NOMO-1 treated with DMSO at 0.1 percent for 48 hours (cell line): ENCODE results near the gene MT1M.
"Not testable (repeated sequence)": the region's sequence is repeated elsewhere in the genome, so short reads cannot be mapped to it uniquely, and the experiment has no call there.

Source experiments
- DNase-seq: peaks from one replicate; lab custom pipeline; 2025; ENCODE audit not compliant: unreplicated experiment; lab: John Stamatoyannopoulos, UW

MT1M gene

DNA sequence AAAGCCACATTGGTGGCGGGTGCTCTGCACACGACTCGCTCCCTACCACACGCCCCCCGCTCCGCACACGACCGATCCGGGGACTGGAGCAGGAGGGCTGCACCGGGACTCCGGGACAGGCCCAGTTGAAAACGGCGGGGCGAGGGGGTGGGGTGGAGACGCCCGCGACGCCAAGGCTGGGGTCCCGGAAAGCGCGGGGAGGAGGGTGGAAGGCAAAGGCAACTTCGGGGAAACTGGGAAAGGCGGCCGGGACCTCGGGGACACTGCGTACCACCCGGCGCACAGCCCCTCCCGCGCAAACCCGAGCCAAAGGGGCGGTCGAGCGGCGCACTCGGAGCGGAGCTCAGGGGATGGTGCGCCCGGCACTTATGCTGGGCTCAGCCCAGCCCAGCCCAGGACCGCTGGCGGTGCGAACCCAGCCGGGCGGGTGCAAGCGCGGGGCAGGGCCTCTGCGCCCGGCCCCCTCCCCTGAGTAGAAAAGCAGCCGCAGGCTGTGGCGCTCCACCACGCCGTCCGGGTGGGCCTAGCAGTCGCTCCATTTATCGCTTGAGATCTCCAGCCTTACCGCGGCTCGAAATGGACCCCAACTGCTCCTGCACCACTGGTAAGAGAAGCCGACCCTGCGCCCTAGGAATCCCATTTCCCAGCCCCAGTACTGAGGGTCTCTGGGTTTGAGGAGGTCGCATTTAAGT, at the start of gene MT1M:
TSS of gene MT1M (plus strand) at position 504 of the 692 bp plus-strand sequence. CDS start at position 577, 73 bp downstream.
- DNase-seq = no peak

GRCh38 chr16:56582911-56583310, 49.5 kb upstream of the MT1M start:
- not testable (repeated sequence) for DNase-seq

GRCh38 chr16:56583351-56584168, 48.9 kb upstream of the MT1M start:
- no peak for DNase-seq

DNA sequence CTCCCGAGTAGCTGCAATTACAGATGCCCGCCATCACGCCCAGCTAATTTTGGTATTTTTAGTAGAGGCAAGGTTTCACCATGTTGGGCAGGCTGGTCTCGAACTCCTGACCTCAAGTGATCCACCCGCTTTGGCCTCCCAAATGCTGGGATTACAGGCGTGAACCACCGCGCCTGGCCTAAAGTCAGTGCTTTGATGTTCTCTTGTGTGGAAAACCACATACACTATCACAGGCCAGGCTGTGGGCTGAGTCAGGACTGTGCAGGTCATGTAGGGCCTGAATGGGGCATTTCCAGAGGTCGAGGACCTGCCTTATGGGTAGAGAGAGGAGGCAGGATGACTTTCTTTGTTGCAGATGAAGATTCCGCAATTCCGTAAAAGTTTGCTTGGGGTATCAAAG, 48.2 kb upstream of the MT1M start:
- DNase-seq = no peak

- no peak for DNase-seq
Observed at GRCh38 chr16:56588781-56589140, 43.7 kb upstream of the MT1M start.

DNA sequence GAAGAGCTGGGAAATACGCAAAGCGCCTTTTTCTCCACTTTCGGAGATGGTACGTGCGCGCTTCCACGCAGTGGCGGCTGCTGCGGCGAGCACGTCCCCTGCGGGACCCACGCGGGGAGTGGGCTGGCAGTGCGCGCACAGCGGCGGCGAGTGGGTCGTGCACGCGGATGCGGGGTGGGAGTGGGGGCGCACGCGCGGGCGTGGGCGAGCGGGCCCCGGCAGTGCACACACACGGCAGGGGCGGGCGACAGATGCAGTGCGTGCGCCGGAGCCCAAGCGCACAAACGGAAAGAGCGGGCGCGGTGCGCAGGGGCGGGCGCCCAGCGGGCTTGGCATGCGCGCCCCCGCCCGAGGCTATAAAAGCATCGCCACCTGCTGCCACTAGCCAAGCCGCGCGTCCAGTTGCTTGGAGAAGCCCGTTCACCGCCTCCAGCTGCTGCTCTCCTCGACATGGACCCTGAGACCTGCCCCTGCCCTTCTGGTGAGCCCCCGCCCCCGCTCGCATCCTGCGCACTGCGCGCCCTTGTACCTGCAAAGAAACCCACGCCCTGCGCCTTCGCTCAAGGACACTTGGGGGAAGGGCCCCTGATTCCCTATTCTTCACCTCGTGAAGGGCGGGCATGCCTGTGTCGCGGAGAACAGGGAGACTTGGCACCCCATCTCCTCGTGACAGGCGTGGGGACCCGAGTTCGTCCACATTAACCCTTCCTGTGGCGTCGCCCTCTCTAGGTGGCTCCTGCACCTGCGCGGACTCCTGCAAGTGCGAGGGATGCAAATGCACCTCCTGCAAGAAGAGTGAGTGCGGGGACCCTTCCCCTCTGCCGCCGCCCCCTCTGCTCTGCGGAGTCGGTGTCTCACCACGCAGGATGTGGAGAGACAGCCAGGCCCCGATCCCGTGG, 43.1 kb upstream of the MT1M start, which contains the start of gene MT3:
TSS of gene MT3 (plus strand) at position 388 of the 899 bp plus-strand sequence. CDS start at position 451, 63 bp downstream.
- DNase-seq = no peak

- peak; percentile 81 for DNase-seq
Observed at GRCh38 chr16:56591377-56592060, 40.9 kb upstream of the MT1M start.

GRCh38 chr16:56593573-56594291, 38.7 kb upstream of the MT1M start:
- DNase-seq = no peak

DNA sequence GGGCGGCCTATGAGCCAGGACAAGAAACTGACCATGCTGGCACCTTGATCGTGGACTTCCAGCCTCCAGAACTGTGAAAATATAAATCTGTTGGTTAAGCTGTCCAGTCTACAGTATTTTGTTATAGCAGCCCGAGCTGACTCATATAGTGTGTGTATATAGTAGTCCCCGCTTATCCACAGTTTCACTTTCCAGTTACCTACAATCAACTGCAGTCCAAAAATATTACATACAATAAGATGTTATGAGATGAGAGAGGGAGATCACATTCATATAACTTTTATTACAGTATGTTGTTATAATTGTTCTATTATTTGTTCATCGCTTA, 38.2 kb upstream of the MT1M start:
- DNase-seq = no peak

DNA sequence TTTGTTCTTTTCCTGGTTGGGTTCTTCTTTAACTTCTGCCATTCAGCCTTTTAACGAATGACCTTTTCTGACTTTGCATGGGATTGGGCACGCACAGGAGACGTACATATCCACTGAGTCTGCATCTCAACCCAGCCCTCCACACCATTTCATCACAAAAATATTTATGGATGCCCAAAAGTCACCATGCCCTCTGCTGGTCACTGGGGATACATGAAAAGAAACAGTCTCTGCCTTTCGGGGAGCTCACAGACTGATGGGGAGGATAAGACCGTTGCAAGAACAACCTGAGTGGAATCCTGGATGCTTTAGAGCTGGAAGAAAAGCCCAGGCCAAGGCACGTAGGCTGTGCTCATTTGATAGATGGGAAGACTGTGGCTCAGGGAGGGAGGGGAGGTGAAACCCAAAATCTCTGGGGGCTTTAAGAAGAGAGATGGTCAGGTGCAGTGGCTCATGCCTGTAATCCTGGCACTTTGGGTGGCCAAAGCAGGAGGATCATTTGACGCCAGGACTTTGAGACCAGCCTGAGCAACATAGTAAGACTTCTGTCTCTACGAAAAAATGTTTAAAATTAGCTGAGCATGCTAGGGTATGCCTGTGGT, 32.0 kb upstream of the MT1M start:
- DNase-seq = peak; percentile 50

DNA sequence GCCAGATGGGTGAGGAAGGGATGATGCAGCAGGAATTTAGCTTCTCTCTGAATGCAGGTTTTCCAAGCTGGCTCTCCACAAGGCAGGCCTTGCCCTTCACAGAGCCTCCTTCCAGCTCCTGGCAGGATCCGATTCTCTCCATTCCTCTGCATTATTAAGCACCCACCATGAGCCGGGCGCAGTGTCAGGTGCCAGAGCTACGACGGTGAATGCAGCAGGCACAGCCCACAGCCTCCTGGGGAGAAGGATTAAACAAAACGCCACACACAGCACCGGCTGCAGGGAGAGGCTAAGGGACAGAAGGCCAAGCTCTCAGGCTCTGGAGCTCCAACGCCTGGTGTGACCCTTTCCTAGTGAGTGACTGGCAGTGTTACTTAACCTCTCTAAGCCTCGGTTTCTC, 31.1 kb upstream of the MT1M start:
- DNase-seq = no peak

- peak; percentile 50 for DNase-seq
Observed at GRCh38 chr16:56603589-56603988, 28.9 kb upstream of the MT1M start.

DNA sequence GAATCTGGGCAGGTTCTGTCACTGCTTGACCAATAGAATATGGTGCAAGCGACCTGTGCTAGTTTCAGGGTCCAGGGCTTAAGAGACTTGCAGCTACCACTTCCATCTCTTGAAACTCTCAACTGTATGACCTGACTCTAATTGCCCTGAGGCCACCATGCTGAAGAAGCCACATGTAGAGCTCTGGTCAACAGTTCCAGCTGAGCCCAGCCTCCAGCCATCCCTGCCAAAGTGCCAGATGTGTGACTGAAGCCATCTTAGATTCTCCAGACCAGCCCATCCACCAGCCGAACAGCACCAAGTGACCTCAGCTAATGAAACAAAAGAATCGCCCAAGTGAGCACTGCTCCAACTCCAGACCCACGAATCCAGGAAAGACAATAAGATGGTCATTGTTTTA, 27.5 kb upstream of the MT1M start:
- DNase-seq = no peak

DNA sequence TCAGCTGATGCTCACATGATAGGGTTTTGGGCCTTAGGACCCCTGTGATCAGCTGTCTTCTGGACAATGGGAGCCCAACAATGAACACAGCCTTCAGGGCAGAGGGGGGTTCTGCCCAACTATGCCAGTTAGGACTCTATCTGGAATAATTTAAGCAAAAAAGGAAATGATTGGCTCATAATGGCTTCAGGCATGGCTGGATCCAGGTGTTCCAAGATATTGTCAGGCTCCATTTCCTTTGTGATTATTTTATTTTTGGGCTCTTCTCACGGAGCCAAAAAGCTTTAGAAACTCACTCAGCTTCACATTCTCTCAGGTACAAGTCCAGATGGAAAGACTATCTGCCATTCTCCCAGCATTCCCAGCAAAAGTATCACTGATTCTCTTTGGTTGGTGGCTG, 27.0 kb upstream of the MT1M start:
- DNase-seq = no peak

GRCh38 chr16:56606071-56606475, 26.4 kb upstream of the MT1M start:
- no peak for DNase-seq

GRCh38 chr16:56606476-56607108, 25.9 kb upstream of the MT1M start:
- DNase-seq = no peak

- no peak for DNase-seq
Observed at GRCh38 chr16:56607109-56607618, 25.3 kb upstream of the MT1M start.

DNA sequence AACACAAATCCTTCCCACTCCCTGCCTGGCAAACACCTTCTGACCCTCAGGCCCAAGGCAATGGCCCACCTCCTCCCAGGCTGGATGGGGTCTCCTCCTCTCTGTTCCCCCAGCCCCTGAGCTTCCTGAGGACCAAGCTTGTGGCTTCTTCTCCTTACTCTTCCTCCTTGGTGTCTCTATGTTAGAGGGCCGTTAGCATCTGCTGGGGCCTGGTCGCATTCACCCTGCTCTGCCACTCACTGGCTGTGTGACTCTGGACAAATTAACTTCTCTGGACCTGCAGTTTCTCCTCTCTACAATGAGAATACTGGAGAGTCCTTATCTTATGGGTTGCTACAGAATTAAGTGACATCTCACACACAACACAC, 24.8 kb upstream of the MT1M start:
- no peak for DNase-seq
